ENCODE measurements around the gene BSN. TPM values are rescaled to one million over a fixed set of nuclear protein-coding genes. Genes with fewer than 3 reads are reported as not detected.

BSN gene
- total and polyA plus RNA-seq, 8 donors, result 0.26 to 1.1 (median 0.84) TPM

DNA sequence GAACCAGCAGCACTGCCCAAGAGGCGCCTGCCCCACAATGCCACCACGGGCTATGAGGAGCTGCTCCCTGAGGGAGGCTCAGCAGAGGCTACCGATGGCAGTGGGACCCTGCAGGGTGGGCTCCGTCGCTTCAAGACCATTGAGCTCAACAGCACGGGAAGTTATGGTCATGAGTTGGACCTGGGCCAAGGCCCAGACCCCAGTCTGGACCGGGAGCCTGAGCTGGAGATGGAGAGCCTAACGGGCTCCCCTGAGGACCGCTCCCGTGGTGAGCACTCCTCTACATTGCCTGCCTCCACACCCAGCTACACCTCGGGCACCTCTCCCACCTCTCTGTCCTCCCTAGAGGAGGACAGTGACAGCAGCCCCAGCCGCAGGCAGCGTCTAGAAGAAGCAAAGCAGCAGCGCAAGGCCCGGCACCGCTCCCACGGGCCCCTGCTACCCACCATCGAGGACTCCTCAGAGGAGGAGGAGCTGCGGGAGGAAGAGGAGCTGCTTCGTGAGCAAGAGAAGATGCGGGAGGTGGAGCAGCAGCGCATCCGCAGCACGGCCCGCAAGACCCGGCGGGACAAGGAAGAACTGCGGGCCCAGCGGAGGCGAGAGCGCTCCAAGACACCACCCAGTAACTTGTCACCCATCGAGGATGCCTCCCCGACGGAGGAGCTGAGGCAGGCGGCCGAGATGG, 98.1 kb downstream of the BSN start:
- no peaks in the 10 kb centered on the region for H3K4me1 ChIP-seq
- no peak overlapping the region for H3K4me3 ChIP-seq
- intact Hi-C loops (cut with DNase I), result no loop called here
- H3K27me3 ChIP-seq, result no peaks in the 10 kb centered on the region
- DNase-seq (peak in 1 of 4 donors; percentile 69), ATAC-seq (no peak)
- no peaks in the 10 kb centered on the region for H3K36me3 ChIP-seq
- no peaks in the 10 kb centered on the region for H3K9me3 ChIP-seq
- H3K27ac ChIP-seq, result no peak overlapping the region
- TF ChIP-seq, protein P1, sequence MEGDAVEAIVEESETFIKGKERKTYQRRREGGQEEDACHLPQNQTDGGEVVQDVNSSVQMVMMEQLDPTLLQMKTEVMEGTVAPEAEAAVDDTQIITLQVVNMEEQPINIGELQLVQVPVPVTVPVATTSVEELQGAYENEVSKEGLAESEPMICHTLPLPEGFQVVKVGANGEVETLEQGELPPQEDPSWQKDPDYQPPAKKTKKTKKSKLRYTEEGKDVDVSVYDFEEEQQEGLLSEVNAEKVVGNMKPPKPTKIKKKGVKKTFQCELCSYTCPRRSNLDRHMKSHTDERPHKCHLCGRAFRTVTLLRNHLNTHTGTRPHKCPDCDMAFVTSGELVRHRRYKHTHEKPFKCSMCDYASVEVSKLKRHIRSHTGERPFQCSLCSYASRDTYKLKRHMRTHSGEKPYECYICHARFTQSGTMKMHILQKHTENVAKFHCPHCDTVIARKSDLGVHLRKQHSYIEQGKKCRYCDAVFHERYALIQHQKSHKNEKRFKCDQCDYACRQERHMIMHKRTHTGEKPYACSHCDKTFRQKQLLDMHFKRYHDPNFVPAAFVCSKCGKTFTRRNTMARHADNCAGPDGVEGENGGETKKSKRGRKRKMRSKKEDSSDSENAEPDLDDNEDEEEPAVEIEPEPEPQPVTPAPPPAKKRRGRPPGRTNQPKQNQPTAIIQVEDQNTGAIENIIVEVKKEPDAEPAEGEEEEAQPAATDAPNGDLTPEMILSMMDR (IDR thresholded peaks at IDR 0.05), result no peak

DNA sequence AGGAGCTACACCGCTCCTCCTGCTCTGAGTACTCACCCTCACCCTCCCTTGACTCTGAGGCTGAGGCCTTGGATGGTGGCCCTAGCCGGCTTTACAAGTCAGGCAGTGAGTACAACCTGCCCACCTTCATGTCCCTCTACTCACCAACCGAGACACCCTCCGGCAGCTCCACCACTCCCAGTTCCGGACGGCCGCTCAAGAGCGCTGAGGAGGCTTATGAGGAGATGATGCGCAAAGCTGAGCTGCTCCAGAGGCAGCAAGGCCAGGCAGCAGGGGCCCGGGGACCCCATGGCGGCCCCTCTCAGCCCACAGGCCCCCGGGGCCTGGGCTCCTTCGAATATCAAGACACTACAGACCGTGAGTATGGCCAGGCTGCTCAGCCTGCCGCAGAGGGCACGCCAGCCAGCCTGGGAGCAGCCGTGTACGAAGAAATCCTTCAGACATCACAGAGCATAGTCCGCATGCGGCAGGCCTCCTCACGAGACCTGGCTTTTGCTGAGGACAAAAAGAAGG, 98.7 kb downstream of the BSN start:
- peak in 1 of 4 donors; percentile 62 for DNase-seq
- H3K9me3 ChIP-seq, result no peaks in the 10 kb centered on the region
- no peaks in the 10 kb centered on the region for H3K4me1 ChIP-seq

DNA sequence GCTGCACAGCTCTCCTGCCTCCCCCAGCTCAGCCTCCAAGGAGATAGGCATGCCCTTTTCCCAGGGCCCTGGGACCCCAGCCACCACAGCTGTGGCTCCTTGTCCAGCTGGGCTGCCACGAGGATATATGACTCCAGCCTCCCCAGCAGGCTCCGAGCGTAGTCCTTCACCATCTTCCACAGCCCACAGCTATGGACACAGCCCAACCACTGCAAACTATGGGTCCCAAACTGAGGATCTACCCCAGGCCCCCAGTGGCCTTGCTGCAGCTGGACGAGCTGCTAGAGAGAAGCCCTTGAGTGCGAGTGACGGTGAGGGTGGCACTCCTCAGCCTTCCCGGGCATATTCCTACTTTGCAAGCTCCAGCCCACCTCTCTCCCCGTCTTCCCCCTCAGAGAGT, 99.3 kb downstream of the BSN start:
- no peaks in the 10 kb centered on the region for H3K9me3 ChIP-seq
- H3K27me3 ChIP-seq, result no peaks in the 10 kb centered on the region
- DNase-seq (peak in 1 of 4 donors; percentile 49), ATAC-seq (no peak)
- TF ChIP-seq, protein P1 (IDR thresholded peaks at IDR 0.05), result no peak
- intact Hi-C loops (cut with DNase I), result no loop called here
- H3K36me3 ChIP-seq, result no peaks in the 10 kb centered on the region
- no peak overlapping the region for H3K27ac ChIP-seq
- no peak overlapping the region for H3K4me3 ChIP-seq
- H3K4me1 ChIP-seq, result no peaks in the 10 kb centered on the region

More for the DNA sequence above, 98.7 kb downstream of the BSN start:
- Histone ChIP-seq H3K36me3 (no peaks in the 10 kb centered on the region), H3K4me3 (no peak overlapping the region), H3K27me3 (no peaks in the 10 kb centered on the region), H3K27ac (no peak overlapping the region)
- intact Hi-C loops (cut with DNase I), result no loop called here
- no peak for ATAC-seq
- TF ChIP-seq, protein P1 (IDR thresholded peaks at IDR 0.05), result no peak

DNA sequence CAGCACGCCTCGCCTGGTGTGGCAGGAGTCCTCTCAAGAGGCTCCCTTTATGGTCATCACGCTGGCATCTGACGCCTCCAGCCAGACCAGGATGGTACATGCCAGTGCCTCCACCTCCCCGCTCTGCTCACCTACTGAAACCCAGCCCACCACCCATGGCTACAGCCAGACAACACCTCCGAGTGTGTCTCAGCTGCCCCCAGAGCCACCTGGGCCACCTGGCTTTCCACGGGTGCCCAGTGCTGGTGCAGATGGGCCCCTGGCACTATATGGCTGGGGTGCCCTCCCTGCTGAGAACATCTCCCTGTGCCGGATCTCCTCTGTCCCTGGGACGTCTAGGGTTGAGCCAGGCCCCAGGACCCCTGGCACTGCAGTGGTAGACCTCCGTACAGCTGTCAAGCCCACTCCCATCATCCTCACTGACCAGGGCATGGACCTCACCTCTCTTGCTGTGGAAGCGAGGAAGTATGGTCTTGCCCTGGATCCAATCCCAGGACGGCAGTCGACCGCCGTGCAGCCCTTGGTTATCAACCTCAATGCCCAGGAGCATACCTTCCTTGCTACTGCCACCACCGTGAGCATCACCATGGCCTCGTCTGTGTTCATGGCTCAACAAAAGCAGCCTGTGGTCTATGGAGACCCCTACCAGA, 100.0 kb downstream of the BSN start:
- no peak overlapping the region for H3K27ac ChIP-seq
- H3K4me1 ChIP-seq, result no peaks in the 10 kb centered on the region
- intact Hi-C loops (cut with DNase I), result no loop called here

More for the DNA sequence above, 100.0 kb downstream of the BSN start:
- Histone ChIP-seq H3K4me3 (no peak overlapping the region), H3K36me3 (no peaks in the 10 kb centered on the region), H3K9me3 (no peaks in the 10 kb centered on the region), H3K27me3 (no peaks in the 10 kb centered on the region)
- TF ChIP-seq, protein P1 (IDR thresholded peaks at IDR 0.05), result no peak
- ATAC-seq, result no peak
- peak in 1 of 4 donors; percentile 65 for DNase-seq
